Measurements from ENCODE around the gene LGR4. TPM values are rescaled to one million over a fixed set of nuclear protein-coding genes. Genes with fewer than 3 reads are reported as not detected.

Gene LGR4
- total and polyA plus RNA-seq, 2 donors from 2014 or later: 22.7 to 109 TPM

DNA sequence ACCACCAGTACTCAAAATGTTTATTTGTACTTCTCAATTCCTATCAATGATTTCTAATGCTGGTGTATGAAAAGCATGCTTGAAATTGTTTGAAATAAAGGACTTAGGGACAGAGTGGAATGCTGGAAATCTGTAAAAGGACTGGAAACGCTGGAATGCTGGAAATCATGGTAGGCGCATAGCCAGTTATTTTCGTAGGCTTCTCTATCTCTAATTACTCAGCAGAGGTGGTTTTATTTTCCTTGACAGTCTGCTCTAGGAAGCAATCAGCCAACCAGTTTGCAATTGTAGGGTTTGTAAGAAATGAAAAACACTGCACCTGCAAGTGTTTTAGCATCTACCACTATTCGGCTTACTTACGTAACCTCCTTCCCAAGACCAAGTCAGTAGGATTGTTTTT lies 33.2 kb upstream of the LGR4 start:
- H3K27me3 ChIP-seq (ENCODE audit: control insufficient read depth, insufficient read depth, low read length): no peaks in the 10 kb centered on the region

GRCh38 chr11:27504205-27504604 lies 31.6 kb upstream of the LGR4 start:
- no peak for FAIRE-seq

More for the DNA sequence above, 33.2 kb upstream of the LGR4 start:
- peaks cover 0 to 10% (median 2%) of the 10 kb centered on the region in 3 donors for H3K36me3 ChIP-seq (ENCODE audit: control insufficient read depth in 2 of 3, insufficient read depth in 3 of 3, low read length in 3 of 3)
- H3K9me3 ChIP-seq (ENCODE audit: control insufficient read depth in 2 of 3, insufficient read depth in 1 of 3, low read length in 3 of 3): no peaks in the 10 kb centered on the region
- FAIRE-seq: no peak
- intact Hi-C loops (cut with DNase I): no loop called here
- DNase-seq: no peak
- peak overlapping the region; percentile 92 to 100 (median 100) for H3K4me3 ChIP-seq (ENCODE audit: low read length in 3 of 3)
- TF ChIP-seq CTCF (IDR thresholded peaks at IDR 0.05; ENCODE audit: borderline replicate concordance, extremely low read depth, insufficient read depth): no peak
- peaks cover 0 to 9% (median 0%) of the 10 kb centered on the region in 3 donors for H3K4me1 ChIP-seq (ENCODE audit: control insufficient read depth in 2 of 3, insufficient read depth in 2 of 3, low read depth in 1 of 3, low read length in 3 of 3)
- peak overlapping the region; percentile 91 to 100 (median 94) for H3K9ac ChIP-seq (ENCODE audit: low read length in 3 of 3)
- peak overlapping the region in 1 of 2 donors; percentile 92 for H3K27ac ChIP-seq (ENCODE audit: low read depth in 2 of 2, low read length in 2 of 2)

DNA sequence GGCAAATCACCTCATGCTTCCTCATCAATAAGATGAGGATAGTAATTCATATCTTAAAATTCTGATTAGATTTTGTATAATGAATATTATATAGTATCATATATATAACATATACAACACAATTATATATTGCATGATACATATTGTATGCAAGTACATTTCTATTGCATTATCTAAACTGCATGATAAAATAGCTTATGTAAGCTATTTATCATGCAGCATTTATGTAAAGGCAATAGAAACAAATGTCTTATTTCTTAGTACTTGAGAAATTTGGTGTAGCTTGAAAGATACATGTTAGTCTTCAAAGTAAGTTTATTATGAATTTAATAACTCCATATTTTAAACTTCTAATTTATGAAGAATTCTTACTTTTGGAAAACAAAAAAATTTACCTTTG lies 28.5 kb upstream of the LGR4 start:
- Histone ChIP-seq H3K4me3 (ENCODE audit: low read length in 3 of 3) (no peak overlapping the region), H3K27ac (ENCODE audit: low read depth in 2 of 2, low read length in 2 of 2) (no peak overlapping the region), H3K36me3 (ENCODE audit: control insufficient read depth in 2 of 3, insufficient read depth in 3 of 3, low read length in 3 of 3) (peaks cover 0 to 24% (median 6%) of the 10 kb centered on the region in 3 donors), H3K27me3 (ENCODE audit: control insufficient read depth, insufficient read depth, low read length) (no peaks in the 10 kb centered on the region), H3K9ac (ENCODE audit: low read length in 3 of 3) (no peak overlapping the region), H3K4me1 (ENCODE audit: control insufficient read depth in 2 of 3, insufficient read depth in 2 of 3, low read depth in 1 of 3, low read length in 3 of 3) (peaks cover 0 to 4% (median 2%) of the 10 kb centered on the region in 3 donors), H3K9me3 (ENCODE audit: control insufficient read depth in 2 of 3, insufficient read depth in 1 of 3, low read length in 3 of 3) (no peaks in the 10 kb centered on the region)
- intact Hi-C loops (cut with DNase I): no loop called here
- FAIRE-seq (no peak), DNase-seq (no peak)
- TF ChIP-seq CTCF (IDR thresholded peaks at IDR 0.05; ENCODE audit: borderline replicate concordance, extremely low read depth, insufficient read depth): no peak

More at GRCh38 chr11:27504205-27504604, 31.6 kb upstream of the LGR4 start:
- no peak overlapping the region for H3K9ac ChIP-seq (ENCODE audit: low read length in 3 of 3)
- H3K36me3 ChIP-seq (ENCODE audit: control insufficient read depth in 2 of 3, insufficient read depth in 3 of 3, low read length in 3 of 3): peaks cover 0 to 20% (median 4%) of the 10 kb centered on the region in 3 donors
- no peak overlapping the region for H3K4me3 ChIP-seq (ENCODE audit: low read length in 3 of 3)
- intact Hi-C loops (cut with DNase I): no loop called here
- no peaks in the 10 kb centered on the region for H3K9me3 ChIP-seq (ENCODE audit: control insufficient read depth in 2 of 3, insufficient read depth in 1 of 3, low read length in 3 of 3)
- no peak overlapping the region for H3K27ac ChIP-seq (ENCODE audit: low read depth in 2 of 2, low read length in 2 of 2)
- peaks cover 0 to 9% (median 0%) of the 10 kb centered on the region in 3 donors for H3K4me1 ChIP-seq (ENCODE audit: control insufficient read depth in 2 of 3, insufficient read depth in 2 of 3, low read depth in 1 of 3, low read length in 3 of 3)
- no peak for TF ChIP-seq CTCF (IDR thresholded peaks at IDR 0.05; ENCODE audit: borderline replicate concordance, extremely low read depth, insufficient read depth)
- no peak for DNase-seq
- H3K27me3 ChIP-seq (ENCODE audit: control insufficient read depth, insufficient read depth, low read length): no peaks in the 10 kb centered on the region

DNA sequence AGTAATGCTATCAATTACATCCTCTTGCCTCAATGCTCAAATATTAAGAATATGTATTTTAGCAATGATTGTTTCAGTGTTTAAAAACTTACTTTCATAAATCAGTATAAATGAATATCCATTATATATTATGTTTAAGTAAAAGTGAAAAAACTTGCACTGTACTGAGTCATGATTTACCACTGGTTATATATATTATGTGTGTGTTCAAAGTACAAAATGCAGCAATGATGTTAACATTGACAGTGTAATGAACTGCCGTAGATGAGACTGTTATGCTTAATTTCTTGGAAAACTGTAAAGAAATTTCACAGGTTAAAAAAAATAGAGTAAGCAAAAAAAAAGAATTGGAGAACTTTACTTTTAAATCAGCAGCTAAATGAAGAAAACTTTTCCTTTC lies 25.3 kb upstream of the LGR4 start:
- no peak overlapping the region for H3K27ac ChIP-seq (ENCODE audit: low read depth in 2 of 2, low read length in 2 of 2)
- TF ChIP-seq CTCF (IDR thresholded peaks at IDR 0.05; ENCODE audit: borderline replicate concordance, extremely low read depth, insufficient read depth): no peak
- peaks cover 0 to 4% (median 0%) of the 10 kb centered on the region in 3 donors for H3K4me1 ChIP-seq (ENCODE audit: control insufficient read depth in 2 of 3, insufficient read depth in 2 of 3, low read depth in 1 of 3, low read length in 3 of 3)
- peaks cover 0 to 24% (median 6%) of the 10 kb centered on the region in 3 donors for H3K36me3 ChIP-seq (ENCODE audit: control insufficient read depth in 2 of 3, insufficient read depth in 3 of 3, low read length in 3 of 3)
- H3K9me3 ChIP-seq (ENCODE audit: control insufficient read depth in 2 of 3, insufficient read depth in 1 of 3, low read length in 3 of 3): no peaks in the 10 kb centered on the region
- no peaks in the 10 kb centered on the region for H3K27me3 ChIP-seq (ENCODE audit: control insufficient read depth, insufficient read depth, low read length)
- no peak overlapping the region for H3K4me3 ChIP-seq (ENCODE audit: low read length in 3 of 3)
- intact Hi-C loops (cut with DNase I): no loop called here
- no peak for DNase-seq
- H3K9ac ChIP-seq (ENCODE audit: low read length in 3 of 3): no peak overlapping the region
- peak; percentile 32 for FAIRE-seq

Data from kidney (tissue), 14 donors.